Loucy (cell line): ENCODE results near the gene NUTM2G.
"Not testable (repeated sequence)": the region's sequence is repeated elsewhere in the genome, so short reads cannot be mapped to it uniquely, and the experiment has no call there.

Experiments
- H2AFZ ChIP-seq: fragments of 200-600 bp; sonication (generic); 2 replicates; pipeline ENCODE4 v1.6.0; 2016; ENCODE audit warnings: antibody characterized with exemption, mild to moderate bottlenecking, low read length, moderate library complexity
- H3F3A ChIP-seq: fragments of 200-600 bp; 2 replicates; pipeline ENCODE4 v1.6.0; 2016; ENCODE audit warnings: antibody characterized with exemption, low read depth, mild to moderate bottlenecking
- H3K27me3 ChIP-seq: fragments of 200-600 bp; sonication (generic); 2 replicates; pipeline ENCODE4 v1.6.1; 2014; ENCODE audit warnings: low read length, mild to moderate bottlenecking; ENCODE audit not compliant: insufficient read depth, poor library complexity, severe bottlenecking
- H3K36me3 ChIP-seq: fragments of 200-600 bp; sonication (generic); 2 replicates; pipeline ENCODE4 v1.6.1; 2016; ENCODE audit warnings: low read length; ENCODE audit not compliant: insufficient read depth
- H3K4me1 ChIP-seq: fragments of 200-600 bp; sonication (generic); 2 replicates; pipeline ENCODE4 v1.5.1; 2014; ENCODE audit warnings: low read length, mild to moderate bottlenecking; ENCODE audit not compliant: insufficient read depth, poor library complexity, severe bottlenecking
- H3K4me2 ChIP-seq: fragments of 200-600 bp; sonication (generic); 2 replicates; pipeline ENCODE4 v1.6.0; 2014; ENCODE audit warnings: antibody characterized with exemption, low read length, low read depth, mild to moderate bottlenecking; ENCODE audit not compliant: poor library complexity, severe bottlenecking
- H3K4me3 ChIP-seq: fragments of 200-600 bp; sonication (generic); 2 replicates; pipeline ENCODE4 v1.5.1; 2014; ENCODE audit warnings: low read length, mild to moderate bottlenecking, mixed read lengths; ENCODE audit not compliant: poor library complexity, severe bottlenecking
- H3K79me2 ChIP-seq: fragments of 200-600 bp; sonication (generic); 2 replicates; pipeline ENCODE4 v1.6.1; 2014; ENCODE audit warnings: low read length; ENCODE audit not compliant: insufficient read depth
- H3K9ac ChIP-seq: fragments of 200-600 bp; sonication (generic); 2 replicates; pipeline ENCODE4 v1.6.0; 2014; ENCODE audit warnings: mild to moderate bottlenecking, low read depth, low read length, moderate library complexity; ENCODE audit not compliant: poor library complexity, severe bottlenecking
- H3K9me2 ChIP-seq: fragments of 200-600 bp; sonication (generic); replicated peaks from 2 replicates; pipeline ENCODE4 v1.6.1; 2016; ENCODE audit warnings: low read depth, low read length, mixed read lengths
- H3K9me3 ChIP-seq: fragments of 200-600 bp; sonication (generic); 2 replicates; pipeline ENCODE4 v1.6.1; 2014; ENCODE audit warnings: mild to moderate bottlenecking, antibody characterized with exemption, low read length, low read depth; ENCODE audit not compliant: insufficient read depth
- H4K20me1 ChIP-seq: fragments of 200-600 bp; sonication (generic); 2 replicates; pipeline ENCODE4 v1.6.0; 2014; ENCODE audit warnings: antibody characterized with exemption, low read length, mild to moderate bottlenecking; ENCODE audit not compliant: insufficient read depth, poor library complexity, severe bottlenecking

Gene NUTM2G

DNA sequence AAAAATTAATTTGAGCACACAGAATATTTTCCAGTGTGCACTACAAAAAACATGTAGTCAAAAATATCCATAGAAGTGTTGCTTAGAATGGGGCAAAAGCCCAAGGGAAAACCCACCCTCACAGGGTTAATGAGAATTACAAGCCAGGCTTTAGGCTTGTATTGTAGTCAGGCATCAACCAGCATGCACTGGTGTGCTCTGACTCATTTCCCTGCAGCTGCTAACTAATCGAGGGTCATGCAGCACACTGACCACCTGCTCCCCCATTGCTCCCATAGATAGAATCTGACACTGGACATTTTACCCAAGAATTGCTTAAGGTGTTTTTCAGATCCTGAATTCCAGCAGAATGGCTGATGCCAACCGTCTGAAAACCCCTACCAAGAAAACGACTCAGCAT is 20.2 kb upstream of the NUTM2G start:
- H3K9me3 ChIP-seq, H3K36me3 ChIP-seq, H3K27me3 ChIP-seq, H3K79me2 ChIP-seq, H3K4me2 ChIP-seq, H3K4me3 ChIP-seq, H3K9me2 ChIP-seq, H4K20me1 ChIP-seq, H3K4me1 ChIP-seq, H2AFZ ChIP-seq, H3F3A ChIP-seq, H3K9ac ChIP-seq: not testable (repeated sequence)

DNA sequence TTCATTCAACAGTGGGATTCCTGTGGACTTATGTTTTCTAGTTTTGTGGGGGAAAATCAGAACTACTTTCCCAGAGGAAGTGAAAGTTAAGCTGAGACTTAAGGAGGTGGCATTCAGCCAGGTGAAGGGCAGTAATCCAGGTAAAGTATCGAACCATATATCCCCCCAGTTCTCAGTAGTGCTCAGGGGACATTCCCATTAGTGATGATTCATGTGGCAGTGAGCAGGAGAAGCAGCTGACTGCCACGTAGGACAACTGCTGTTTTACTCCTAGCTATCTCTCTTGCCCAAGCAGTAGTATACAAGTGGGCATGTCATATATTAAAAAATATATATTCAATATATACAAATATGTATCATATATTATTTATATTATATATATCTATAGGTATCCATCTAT is 13.1 kb upstream of the NUTM2G start:
- not testable (repeated sequence) for H3K4me2 ChIP-seq, H3F3A ChIP-seq, H3K79me2 ChIP-seq, H3K9me3 ChIP-seq, H2AFZ ChIP-seq, H3K4me1 ChIP-seq, H3K9me2 ChIP-seq, H3K9ac ChIP-seq, H4K20me1 ChIP-seq, H3K4me3 ChIP-seq, H3K27me3 ChIP-seq, H3K36me3 ChIP-seq

DNA sequence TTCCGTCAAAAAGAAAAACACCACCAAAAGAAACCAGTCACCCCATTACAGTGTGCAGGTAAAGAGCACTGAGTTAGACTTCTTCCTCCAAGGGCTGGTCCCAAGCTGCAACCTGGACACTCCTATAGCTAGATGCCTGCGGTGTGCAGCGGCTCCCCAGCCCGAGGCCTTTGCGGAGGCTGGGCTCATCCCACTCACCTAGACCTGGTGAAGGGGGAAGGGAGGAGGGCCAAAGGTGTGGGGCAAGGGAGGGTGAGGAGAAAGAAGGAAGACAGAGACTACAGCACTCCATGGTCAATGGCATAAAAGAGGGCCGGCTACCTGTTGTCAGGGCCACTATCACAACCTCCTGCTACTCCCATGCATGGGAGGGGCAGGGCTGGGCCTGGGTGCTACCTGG is 12.1 kb upstream of the NUTM2G start:
- not testable (repeated sequence) for H3K4me1 ChIP-seq, H3F3A ChIP-seq, H3K4me2 ChIP-seq, H3K9me3 ChIP-seq, H2AFZ ChIP-seq, H3K36me3 ChIP-seq, H3K4me3 ChIP-seq, H3K27me3 ChIP-seq, H3K9ac ChIP-seq, H3K9me2 ChIP-seq, H3K79me2 ChIP-seq, H4K20me1 ChIP-seq

DNA sequence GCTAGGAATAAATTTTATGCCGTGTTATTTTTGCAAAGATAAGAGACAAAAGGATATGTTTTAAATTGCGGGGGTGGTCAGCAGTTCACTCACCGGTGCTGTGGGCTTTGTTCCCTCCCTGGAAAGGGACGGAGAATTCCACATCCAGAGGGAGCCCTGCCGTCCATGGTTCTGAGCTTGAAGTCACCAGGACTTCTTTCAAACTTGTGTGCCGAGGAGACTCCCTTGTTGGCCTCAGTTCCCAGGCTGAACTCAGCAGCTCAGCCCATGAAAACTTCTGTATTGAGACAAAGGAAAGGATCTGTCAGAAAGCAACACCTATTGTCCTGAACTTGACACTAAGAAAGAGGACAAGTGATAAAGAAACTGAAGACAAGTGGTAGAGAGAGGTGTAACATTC is 10.1 kb upstream of the NUTM2G start:
- H3K4me1 ChIP-seq, H3F3A ChIP-seq, H4K20me1 ChIP-seq, H3K9me3 ChIP-seq, H3K9ac ChIP-seq, H2AFZ ChIP-seq, H3K27me3 ChIP-seq, H3K79me2 ChIP-seq, H3K9me2 ChIP-seq, H3K4me3 ChIP-seq, H3K4me2 ChIP-seq, H3K36me3 ChIP-seq: not testable (repeated sequence)

DNA sequence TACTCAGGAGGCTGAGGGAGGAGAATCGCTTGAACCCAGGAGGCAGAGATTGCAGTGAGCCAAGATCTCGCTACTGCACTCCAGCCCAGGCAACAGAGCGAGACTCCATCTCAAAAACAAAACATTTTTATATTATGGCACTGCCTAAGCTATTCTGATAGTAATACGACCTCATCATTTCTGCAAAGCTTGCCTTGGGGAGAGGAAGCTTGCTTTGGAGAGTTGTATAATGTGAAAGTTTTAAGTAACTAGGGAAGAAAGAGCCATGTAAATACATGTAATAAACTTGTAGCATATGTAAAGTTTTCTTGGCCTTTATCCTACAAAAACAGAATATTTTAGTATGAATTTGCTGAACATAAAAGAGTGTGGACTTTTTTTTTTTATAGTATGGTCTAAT is 7.8 kb upstream of the NUTM2G start:
- not testable (repeated sequence) for H3K4me2 ChIP-seq, H3K27me3 ChIP-seq, H3K79me2 ChIP-seq, H3K36me3 ChIP-seq, H3K9me3 ChIP-seq, H3F3A ChIP-seq, H4K20me1 ChIP-seq, H3K4me3 ChIP-seq, H3K4me1 ChIP-seq, H2AFZ ChIP-seq, H3K9ac ChIP-seq, H3K9me2 ChIP-seq

DNA sequence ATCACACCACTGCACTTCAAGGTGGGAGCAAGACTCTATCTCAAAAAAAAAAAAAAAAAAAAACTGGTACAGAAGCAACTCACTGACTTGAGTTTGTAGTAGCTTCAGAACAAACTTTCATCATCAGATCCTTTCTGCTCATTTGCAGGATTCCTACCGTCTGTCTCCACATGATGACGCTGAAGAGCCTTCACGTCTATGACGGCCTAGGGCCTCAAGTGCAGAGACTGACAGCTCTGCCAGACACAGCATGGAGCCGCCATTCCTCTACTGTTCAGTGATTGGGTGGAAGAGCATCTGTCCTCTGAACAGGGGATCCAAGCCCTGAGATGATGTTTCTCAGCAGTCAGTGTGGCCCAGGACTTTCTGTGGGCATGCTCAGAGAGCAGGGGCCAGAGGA is 3.1 kb upstream of the NUTM2G start:
- H3K36me3 ChIP-seq, H2AFZ ChIP-seq, H3K9me2 ChIP-seq, H3K9me3 ChIP-seq, H3K4me2 ChIP-seq, H3F3A ChIP-seq, H3K27me3 ChIP-seq, H3K4me1 ChIP-seq, H3K9ac ChIP-seq, H3K79me2 ChIP-seq, H4K20me1 ChIP-seq, H3K4me3 ChIP-seq: not testable (repeated sequence)

DNA sequence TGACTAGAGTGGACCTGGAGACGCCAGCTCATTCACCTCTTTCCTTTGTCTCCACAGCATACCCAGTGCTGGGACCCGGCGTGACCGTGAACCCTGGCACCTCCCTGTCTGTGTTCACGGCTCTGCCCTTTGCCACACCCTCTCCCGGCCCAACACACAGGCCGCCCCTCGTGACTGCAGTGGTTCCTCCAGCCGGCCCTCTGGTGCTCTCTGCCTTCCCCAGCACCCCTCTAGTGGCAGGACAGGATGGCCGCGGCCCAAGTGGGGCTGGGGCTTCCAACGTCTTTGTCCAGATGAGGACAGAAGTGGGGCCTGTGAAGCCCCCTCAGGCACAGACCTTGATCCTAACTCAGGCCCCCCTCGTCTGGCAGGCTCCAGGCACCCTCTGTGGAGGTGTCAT is 3.0 kb downstream of the NUTM2G start:
- not testable (repeated sequence) for H3K4me3 ChIP-seq, H3K9me3 ChIP-seq, H3F3A ChIP-seq, H3K79me2 ChIP-seq, H3K9me2 ChIP-seq, H3K4me1 ChIP-seq, H3K9ac ChIP-seq, H2AFZ ChIP-seq, H3K4me2 ChIP-seq, H4K20me1 ChIP-seq, H3K36me3 ChIP-seq, H3K27me3 ChIP-seq

DNA sequence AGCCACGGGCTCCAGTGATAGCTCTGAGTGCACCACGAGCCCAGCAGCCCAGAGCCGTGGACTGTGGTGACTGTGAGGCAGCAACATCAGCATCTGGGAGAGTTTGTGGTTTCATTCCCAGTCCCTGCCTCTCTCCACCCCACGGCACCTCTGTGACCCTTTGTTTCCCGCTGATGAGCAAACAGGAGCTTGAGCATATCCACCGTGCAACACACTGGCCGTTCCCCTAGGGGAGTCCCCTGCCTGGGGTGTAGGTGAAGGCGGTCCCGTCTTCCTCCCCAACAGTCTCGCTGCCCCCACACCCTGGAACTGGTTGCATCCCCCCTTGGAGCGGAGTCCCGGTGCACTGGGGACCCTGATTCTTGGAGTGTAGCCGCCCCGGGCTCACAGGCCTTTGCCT is 5.5 kb downstream of the NUTM2G start:
- H3K27me3 ChIP-seq, H2AFZ ChIP-seq, H3K4me2 ChIP-seq, H3K79me2 ChIP-seq, H3K9me3 ChIP-seq, H3K9me2 ChIP-seq, H3K36me3 ChIP-seq, H3K4me1 ChIP-seq, H3K9ac ChIP-seq, H3K4me3 ChIP-seq, H4K20me1 ChIP-seq, H3F3A ChIP-seq: not testable (repeated sequence)
